HL-60 (cell line): Measurements from ENCODE around the gene TCP11L1.
"Not testable (repeated sequence)": the region's sequence is repeated elsewhere in the genome, so short reads cannot be mapped to it uniquely, and the experiment has no call there.

Experiments used
- DNase-seq, 2 experiments: peaks; one replicate each; pipeline ENCODE4 v3.0.0-alpha.2; 2010 to 2020; ENCODE audit warnings: low read depth in 1 of 2, low spot score in 1 of 2
- H3K27ac ChIP-seq: fragments of 250-450 bp; sonication (Bioruptor Pico); replicated peaks from 2 replicates; pipeline ENCODE4 v1.5.1; 2020; ENCODE audit warnings: mild to moderate bottlenecking, moderate library complexity
- H3K27me3 ChIP-seq: fragments of 250-450 bp; sonication (Bioruptor Pico); 2 replicates; pipeline ENCODE4 v1.5.1; 2021; ENCODE audit warnings: mild to moderate bottlenecking, moderate library complexity; ENCODE audit not compliant: insufficient read depth, poor library complexity, severe bottlenecking
- H3K4me3 ChIP-seq: replicated peaks from 2 replicates; pipeline ENCODE4 v1.5.1; 2011; ENCODE audit warnings: mild to moderate bottlenecking, control low read depth, low read length; ENCODE audit not compliant: insufficient read depth
- GABPA ChIP-seq: IDR thresholded peaks from 2 replicates; pipeline ENCODE4 v1.6.1; 2012; ENCODE audit warnings: low read depth
- POLR2AphosphoS5 ChIP-seq: IDR thresholded peaks from 2 replicates; pipeline ENCODE4 v1.6.1; 2012; ENCODE audit warnings: low read depth
- SPI1 ChIP-seq: IDR thresholded peaks from 2 replicates; pipeline ENCODE4 v1.6.1; 2012; ENCODE audit warnings: low read depth, mild to moderate bottlenecking, borderline replicate concordance
- TF ChIP-seq, protein P1 (sequence below): IDR thresholded peaks from one replicate; pipeline ENCODE4 v1.5.1; 2011; ENCODE audit warnings: low read length, control low read depth, inconsistent platforms; ENCODE audit not compliant: insufficient read depth
- TF ChIP-seq, protein P2 (sequence below): IDR thresholded peaks from 2 replicates; pipeline ENCODE4 v1.6.1; 2012; ENCODE audit warnings: low read depth; ENCODE audit not compliant: insufficient replicate concordance

TCP11L1 gene

DNA sequence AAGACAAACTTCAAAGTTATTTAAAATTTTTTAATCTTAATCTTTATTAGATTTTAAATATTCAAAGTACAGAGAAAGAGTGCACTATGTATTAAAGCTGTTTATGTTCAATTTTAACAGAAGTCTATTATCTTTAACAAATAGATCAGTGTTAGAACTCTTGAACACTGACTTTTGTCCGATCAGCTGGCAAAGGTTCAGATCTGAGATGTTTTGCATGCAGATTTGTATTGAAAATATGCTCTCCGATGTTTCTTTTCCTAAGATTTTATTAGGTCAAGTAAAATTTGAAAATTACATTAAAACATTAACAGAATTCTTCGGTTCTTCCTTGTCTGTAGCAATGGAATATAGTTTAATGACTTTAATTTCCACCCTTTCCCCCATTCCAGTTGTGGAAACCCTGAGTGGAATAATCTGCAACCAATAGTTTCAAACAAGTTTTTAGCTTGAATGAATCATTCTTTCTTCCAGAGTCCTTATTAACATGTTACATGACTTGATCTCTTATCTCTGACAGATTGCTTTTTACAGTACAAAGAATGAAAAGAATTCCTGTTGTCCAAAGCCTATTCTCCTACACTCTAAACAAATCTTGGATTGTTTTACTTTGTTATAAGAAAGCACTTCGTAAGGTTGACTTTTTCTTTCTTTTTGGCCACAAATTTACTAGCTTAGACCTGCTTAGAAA is 11.4 kb upstream of the TCP11L1 start:
- H3K27me3 ChIP-seq = no peaks in the 10 kb centered on the region
- DNase-seq = no peak
- TF ChIP-seq, protein P1, sequence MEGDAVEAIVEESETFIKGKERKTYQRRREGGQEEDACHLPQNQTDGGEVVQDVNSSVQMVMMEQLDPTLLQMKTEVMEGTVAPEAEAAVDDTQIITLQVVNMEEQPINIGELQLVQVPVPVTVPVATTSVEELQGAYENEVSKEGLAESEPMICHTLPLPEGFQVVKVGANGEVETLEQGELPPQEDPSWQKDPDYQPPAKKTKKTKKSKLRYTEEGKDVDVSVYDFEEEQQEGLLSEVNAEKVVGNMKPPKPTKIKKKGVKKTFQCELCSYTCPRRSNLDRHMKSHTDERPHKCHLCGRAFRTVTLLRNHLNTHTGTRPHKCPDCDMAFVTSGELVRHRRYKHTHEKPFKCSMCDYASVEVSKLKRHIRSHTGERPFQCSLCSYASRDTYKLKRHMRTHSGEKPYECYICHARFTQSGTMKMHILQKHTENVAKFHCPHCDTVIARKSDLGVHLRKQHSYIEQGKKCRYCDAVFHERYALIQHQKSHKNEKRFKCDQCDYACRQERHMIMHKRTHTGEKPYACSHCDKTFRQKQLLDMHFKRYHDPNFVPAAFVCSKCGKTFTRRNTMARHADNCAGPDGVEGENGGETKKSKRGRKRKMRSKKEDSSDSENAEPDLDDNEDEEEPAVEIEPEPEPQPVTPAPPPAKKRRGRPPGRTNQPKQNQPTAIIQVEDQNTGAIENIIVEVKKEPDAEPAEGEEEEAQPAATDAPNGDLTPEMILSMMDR = no peak
- TF ChIP-seq SPI1 = no peak
- no peak for TF ChIP-seq GABPA
- TF ChIP-seq POLR2AphosphoS5 = no peak
- TF ChIP-seq, protein P2, sequence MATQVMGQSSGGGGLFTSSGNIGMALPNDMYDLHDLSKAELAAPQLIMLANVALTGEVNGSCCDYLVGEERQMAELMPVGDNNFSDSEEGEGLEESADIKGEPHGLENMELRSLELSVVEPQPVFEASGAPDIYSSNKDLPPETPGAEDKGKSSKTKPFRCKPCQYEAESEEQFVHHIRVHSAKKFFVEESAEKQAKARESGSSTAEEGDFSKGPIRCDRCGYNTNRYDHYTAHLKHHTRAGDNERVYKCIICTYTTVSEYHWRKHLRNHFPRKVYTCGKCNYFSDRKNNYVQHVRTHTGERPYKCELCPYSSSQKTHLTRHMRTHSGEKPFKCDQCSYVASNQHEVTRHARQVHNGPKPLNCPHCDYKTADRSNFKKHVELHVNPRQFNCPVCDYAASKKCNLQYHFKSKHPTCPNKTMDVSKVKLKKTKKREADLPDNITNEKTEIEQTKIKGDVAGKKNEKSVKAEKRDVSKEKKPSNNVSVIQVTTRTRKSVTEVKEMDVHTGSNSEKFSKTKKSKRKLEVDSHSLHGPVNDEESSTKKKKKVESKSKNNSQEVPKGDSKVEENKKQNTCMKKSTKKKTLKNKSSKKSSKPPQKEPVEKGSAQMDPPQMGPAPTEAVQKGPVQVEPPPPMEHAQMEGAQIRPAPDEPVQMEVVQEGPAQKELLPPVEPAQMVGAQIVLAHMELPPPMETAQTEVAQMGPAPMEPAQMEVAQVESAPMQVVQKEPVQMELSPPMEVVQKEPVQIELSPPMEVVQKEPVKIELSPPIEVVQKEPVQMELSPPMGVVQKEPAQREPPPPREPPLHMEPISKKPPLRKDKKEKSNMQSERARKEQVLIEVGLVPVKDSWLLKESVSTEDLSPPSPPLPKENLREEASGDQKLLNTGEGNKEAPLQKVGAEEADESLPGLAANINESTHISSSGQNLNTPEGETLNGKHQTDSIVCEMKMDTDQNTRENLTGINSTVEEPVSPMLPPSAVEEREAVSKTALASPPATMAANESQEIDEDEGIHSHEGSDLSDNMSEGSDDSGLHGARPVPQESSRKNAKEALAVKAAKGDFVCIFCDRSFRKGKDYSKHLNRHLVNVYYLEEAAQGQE = no peak
- no peak overlapping the region for H3K27ac ChIP-seq
- no peak overlapping the region for H3K4me3 ChIP-seq

DNA sequence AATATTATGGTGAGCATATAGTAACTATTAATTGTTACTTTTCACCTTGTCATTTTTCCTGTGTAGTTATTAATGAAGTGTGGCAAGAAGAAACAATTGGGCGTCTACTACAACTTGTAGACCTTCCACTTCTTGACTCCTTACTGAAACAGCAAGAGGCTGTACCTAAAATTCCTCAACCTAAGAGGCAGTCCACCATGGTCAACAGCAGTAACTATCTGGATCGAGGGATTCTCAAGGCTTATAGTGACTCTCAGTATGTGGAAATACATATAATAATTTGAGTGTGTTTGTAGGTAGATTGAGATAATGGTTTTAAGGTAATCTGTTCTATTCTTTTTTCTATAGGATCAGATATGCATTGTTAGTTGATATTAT is 10.8 kb upstream of the TCP11L1 start:
- DNase-seq = no peak
- TF ChIP-seq GABPA (no peak), SPI1 (no peak), POLR2AphosphoS5 (no peak)
- TF ChIP-seq, protein P1 = no peak
- Histone ChIP-seq H3K4me3 (no peak overlapping the region), H3K27ac (no peak overlapping the region), H3K27me3 (no peaks in the 10 kb centered on the region)

DNA sequence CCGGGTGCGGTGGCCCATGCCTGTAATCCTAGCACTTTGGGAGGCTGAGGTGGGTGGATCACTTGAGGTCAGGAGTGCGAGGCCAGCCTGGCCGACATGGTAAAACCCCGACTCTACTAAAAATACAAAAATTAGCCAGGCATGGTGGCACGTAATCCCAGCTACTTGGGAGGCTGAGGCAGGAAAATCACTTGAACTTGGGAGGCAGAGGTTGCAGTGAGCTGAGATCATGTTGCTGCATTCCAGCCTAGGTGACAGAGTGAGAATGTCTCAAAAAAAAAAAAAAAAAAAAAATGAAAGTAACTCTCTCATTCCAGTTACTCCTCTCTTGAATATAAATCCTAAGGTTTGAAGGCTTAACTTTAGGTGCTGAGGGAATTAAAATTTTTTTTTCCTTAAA is 10.2 kb upstream of the TCP11L1 start:
- H3K27ac ChIP-seq, DNase-seq, H3K4me3 ChIP-seq, H3K27me3 ChIP-seq: not testable (repeated sequence)

DNA sequence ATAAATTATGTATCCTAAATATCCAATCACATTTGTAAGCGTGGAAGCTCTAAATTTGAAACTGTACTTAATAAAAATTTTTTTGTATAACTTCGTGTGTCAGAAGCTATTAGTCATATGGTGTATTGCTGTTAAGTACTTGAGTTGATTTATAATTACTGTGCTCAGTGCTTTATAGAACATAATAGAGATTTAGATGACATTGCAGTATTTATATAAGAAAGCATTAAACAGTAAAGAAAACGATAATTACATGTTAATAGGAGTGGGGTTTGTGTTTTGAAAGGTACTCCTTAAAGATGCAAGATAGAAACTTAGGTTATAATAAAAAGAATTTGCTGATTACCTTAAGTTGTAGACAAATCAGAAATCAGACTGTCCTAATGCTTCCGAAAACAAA is 5.9 kb upstream of the TCP11L1 start:
- H3K27ac ChIP-seq = no peak overlapping the region
- TF ChIP-seq POLR2AphosphoS5 (no peak), SPI1 (no peak), GABPA (no peak)
- TF ChIP-seq, protein P1 = no peak
- TF ChIP-seq, protein P2 = no peak
- no peaks in the 10 kb centered on the region for H3K27me3 ChIP-seq
- no peak overlapping the region for H3K4me3 ChIP-seq
- no peak for DNase-seq
